IPS-20b (cell line): Measurements from ENCODE around the gene HOXB5.
A peak's percentile ranks its signal among the peaks of the same experiment; 100 is the strongest.

Source experiments
- H3K27ac ChIP-seq: one replicate; pipeline ENCODE4 v1.5.1; 2013; ENCODE audit warnings: low read length
- H3K27me3 ChIP-seq: 2 replicates; pipeline ENCODE4 v1.6.1; 2013; ENCODE audit warnings: mild to moderate bottlenecking, low read length, inconsistent platforms; ENCODE audit not compliant: insufficient read depth
- H3K36me3 ChIP-seq: 2 replicates; pipeline ENCODE4 v1.6.1; 2013; ENCODE audit warnings: low read depth, mild to moderate bottlenecking, inconsistent platforms, low read length, moderate library complexity; ENCODE audit not compliant: insufficient read depth
- H3K4me1 ChIP-seq: 2 replicates; pipeline ENCODE4 v1.6.1; 2013; ENCODE audit warnings: mild to moderate bottlenecking, control low read depth, inconsistent platforms, low read length, moderate library complexity; ENCODE audit not compliant: insufficient read depth
- H3K4me3 ChIP-seq: 2 replicates; pipeline ENCODE4 v1.5.1; 2013; ENCODE audit warnings: mild to moderate bottlenecking, low read length, inconsistent platforms
- H3K9ac ChIP-seq: 2 replicates; pipeline ENCODE4 v1.6.1; 2013; ENCODE audit warnings: low read depth, mild to moderate bottlenecking, inconsistent platforms, low read length, moderate library complexity
- H3K9me3 ChIP-seq: 2 replicates; pipeline ENCODE4 v1.6.1; 2013; ENCODE audit warnings: mild to moderate bottlenecking, low read depth, low read length, inconsistent platforms; ENCODE audit not compliant: insufficient read depth

Gene HOXB5

GRCh38 chr17:48593126-48593829, at the start of gene HOXB5:
Gene HOXB5 (minus strand): TSS chr17:48593779. CDS start chr17:48593682, 97 bp downstream.
- H3K4me1 ChIP-seq: peaks cover 4% of the 10 kb centered on the region; the same call in 1 of the 2 replicates
- H3K4me3 ChIP-seq: 0 out of 2 replicates have a peak within 1 kb of the TSS, but pooled peaks have one; percentile 29
- H3K27me3 ChIP-seq: peaks cover 100% of the 10 kb centered on the region
- no peaks in the 10 kb centered on the region for H3K36me3 ChIP-seq
- H3K9ac ChIP-seq: no peak within 1 kb of the TSS
- H3K27ac ChIP-seq: no peak within 1 kb of the TSS
- H3K9me3 ChIP-seq: no peaks in the 10 kb centered on the region; the same call in 1 of the 2 replicates

- Histone ChIP-seq H3K27ac (no peak overlapping the region), H3K9me3 (no peaks in the 10 kb centered on the region; the same call in 1 of the 2 replicates), H3K27me3 (peaks cover 100% of the 10 kb centered on the region), H3K36me3 (no peaks in the 10 kb centered on the region), H3K9ac (no peak overlapping the region), H3K4me1 (no peaks in the 10 kb centered on the region), H3K4me3 (no peak overlapping the region)
These were observed 49.5 kb upstream of the HOXB5 start for GRCh38 chr17:48642843-48643696.

GRCh38 chr17:48642059-48642842, 48.7 kb upstream of the HOXB5 start:
- peaks cover 100% of the 10 kb centered on the region for H3K27me3 ChIP-seq
- no peak overlapping the region for H3K4me3 ChIP-seq

GRCh38 chr17:48641541-48642058, 48.0 kb upstream of the HOXB5 start:
- Histone ChIP-seq H3K27ac (no peak overlapping the region), H3K4me3 (no peak overlapping the region), H3K36me3 (no peaks in the 10 kb centered on the region), H3K9me3 (no peaks in the 10 kb centered on the region; the same call in 1 of the 2 replicates), H3K9ac (no peak overlapping the region), H3K4me1 (no peaks in the 10 kb centered on the region), H3K27me3 (peaks cover 100% of the 10 kb centered on the region)

More at GRCh38 chr17:48642059-48642842, 48.7 kb upstream of the HOXB5 start:
- H3K36me3 ChIP-seq: no peaks in the 10 kb centered on the region
- H3K9me3 ChIP-seq: no peaks in the 10 kb centered on the region; the same call in 1 of the 2 replicates
- no peak overlapping the region for H3K27ac ChIP-seq
- H3K9ac ChIP-seq: no peak overlapping the region
- no peaks in the 10 kb centered on the region for H3K4me1 ChIP-seq

- Histone ChIP-seq H3K36me3 (no peaks in the 10 kb centered on the region), H3K27ac (no peak overlapping the region), H3K4me1 (no peaks in the 10 kb centered on the region), H3K4me3 (no peak overlapping the region), H3K9me3 (no peaks in the 10 kb centered on the region; the same call in 1 of the 2 replicates), H3K27me3 (peaks cover 100% of the 10 kb centered on the region), H3K9ac (no peak overlapping the region)
These were observed 47.2 kb upstream of the HOXB5 start for GRCh38 chr17:48640858-48641180.

GRCh38 chr17:48639982-48640857, 46.6 kb upstream of the HOXB5 start:
- Histone ChIP-seq H3K27ac (no peak overlapping the region), H3K9ac (no peak overlapping the region), H3K36me3 (no peaks in the 10 kb centered on the region), H3K4me1 (no peaks in the 10 kb centered on the region), H3K27me3 (peaks cover 100% of the 10 kb centered on the region), H3K9me3 (no peaks in the 10 kb centered on the region; the same call in 1 of the 2 replicates), H3K4me3 (no peak overlapping the region)

GRCh38 chr17:48639136-48639535, 45.6 kb upstream of the HOXB5 start:
- H3K36me3 ChIP-seq: no peaks in the 10 kb centered on the region
- H3K4me3 ChIP-seq: no peak overlapping the region
- H3K9ac ChIP-seq: no peak overlapping the region
- no peak overlapping the region for H3K27ac ChIP-seq
- no peaks in the 10 kb centered on the region for H3K4me1 ChIP-seq
- H3K9me3 ChIP-seq: no peaks in the 10 kb centered on the region; the same call in 1 of the 2 replicates
- H3K27me3 ChIP-seq: peaks cover 100% of the 10 kb centered on the region

- no peak overlapping the region for H3K9ac ChIP-seq
- no peaks in the 10 kb centered on the region for H3K36me3 ChIP-seq
- peaks cover 7% of the 10 kb centered on the region; the same call in 1 of the 2 replicates for H3K9me3 ChIP-seq
- no peaks in the 10 kb centered on the region for H3K4me1 ChIP-seq
- H3K27me3 ChIP-seq: peaks cover 100% of the 10 kb centered on the region
- H3K4me3 ChIP-seq: no peak overlapping the region
- no peak overlapping the region for H3K27ac ChIP-seq
These were observed 44.0 kb upstream of the HOXB5 start for GRCh38 chr17:48637323-48638260.

GRCh38 chr17:48636177-48637018, 42.8 kb upstream of the HOXB5 start:
- Histone ChIP-seq H3K9ac (no peak overlapping the region), H3K4me3 (no peak overlapping the region), H3K36me3 (no peaks in the 10 kb centered on the region), H3K9me3 (peaks cover 14% of the 10 kb centered on the region; the same call in 1 of the 2 replicates), H3K27ac (no peak overlapping the region), H3K27me3 (peaks cover 100% of the 10 kb centered on the region), H3K4me1 (no peaks in the 10 kb centered on the region)
